Nephron progenitor cell (in vitro differentiated cells): ENCODE results near the gene OR4A15.

Source experiments
- DNase-seq: peaks from one replicate; pipeline ENCODE4 v3.0.0; 2021
- H3K27ac Mint-ChIP-seq: 2 replicates; pipeline ENCODE4 v1.8.0; 2021; ENCODE audit warnings: mild to moderate bottlenecking, moderate library complexity, mixed read lengths
- H3K27me3 Mint-ChIP-seq: 2 replicates; pipeline ENCODE4 v1.8.0; 2021; ENCODE audit warnings: mild to moderate bottlenecking, low read depth, mixed read lengths; ENCODE audit not compliant: poor library complexity
- H3K36me3 Mint-ChIP-seq: 2 replicates; pipeline ENCODE4 v1.8.0; 2021; ENCODE audit warnings: low read depth, mixed read lengths
- H3K4me1 Mint-ChIP-seq: 2 replicates; pipeline ENCODE4 v1.8.0; 2021; ENCODE audit warnings: mixed read lengths
- H3K4me3 Mint-ChIP-seq: 2 replicates; pipeline ENCODE4 v1.8.0; 2021; ENCODE audit warnings: mild to moderate bottlenecking, moderate library complexity, mixed read lengths
- H3K9me3 Mint-ChIP-seq: 2 replicates; pipeline ENCODE4 v1.8.0; 2021; ENCODE audit warnings: mild to moderate bottlenecking, moderate library complexity, mixed read lengths
- TF ChIP-seq, protein P1 (sequence below): fragments of 200-600 bp; sonication (generic); IDR thresholded peaks from 2 replicates; pipeline ENCODE4 v1.5.0; 2021; ENCODE audit warnings: antibody characterized with exemption

Gene OR4A15

DNA sequence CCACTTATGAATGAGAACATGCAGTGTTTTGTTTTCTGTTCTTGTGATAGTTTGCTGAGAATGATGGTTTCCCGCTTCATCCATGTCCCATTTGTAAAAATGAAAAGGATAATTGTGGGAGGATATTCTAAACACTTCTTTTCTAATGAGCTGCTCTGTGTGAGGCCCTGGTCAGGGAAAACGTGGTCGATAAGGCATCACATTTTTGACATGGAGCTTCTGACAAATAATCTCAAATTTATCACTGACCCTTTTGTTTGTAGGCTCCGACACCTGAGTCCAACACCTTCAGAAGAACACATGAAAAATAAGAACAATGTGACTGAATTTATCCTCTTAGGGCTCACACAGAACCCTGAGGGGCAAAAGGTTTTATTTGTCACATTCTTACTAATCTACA, at the start of gene OR4A15:
TSS of gene OR4A15 (plus strand) at position 301 of the 400 bp plus-strand sequence. CDS start at position 301, 0 bp downstream.
- Mint-ChIP-seq H3K36me3 (no peaks in the 10 kb centered on the region), H3K9me3 (peaks cover 72% of the 10 kb centered on the region), H3K27me3 (peaks cover 4% of the 10 kb centered on the region), H3K4me3 (no peak within 1 kb of the TSS), H3K27ac (no peak within 1 kb of the TSS), H3K4me1 (no peaks in the 10 kb centered on the region)
- TF ChIP-seq, protein P1, sequence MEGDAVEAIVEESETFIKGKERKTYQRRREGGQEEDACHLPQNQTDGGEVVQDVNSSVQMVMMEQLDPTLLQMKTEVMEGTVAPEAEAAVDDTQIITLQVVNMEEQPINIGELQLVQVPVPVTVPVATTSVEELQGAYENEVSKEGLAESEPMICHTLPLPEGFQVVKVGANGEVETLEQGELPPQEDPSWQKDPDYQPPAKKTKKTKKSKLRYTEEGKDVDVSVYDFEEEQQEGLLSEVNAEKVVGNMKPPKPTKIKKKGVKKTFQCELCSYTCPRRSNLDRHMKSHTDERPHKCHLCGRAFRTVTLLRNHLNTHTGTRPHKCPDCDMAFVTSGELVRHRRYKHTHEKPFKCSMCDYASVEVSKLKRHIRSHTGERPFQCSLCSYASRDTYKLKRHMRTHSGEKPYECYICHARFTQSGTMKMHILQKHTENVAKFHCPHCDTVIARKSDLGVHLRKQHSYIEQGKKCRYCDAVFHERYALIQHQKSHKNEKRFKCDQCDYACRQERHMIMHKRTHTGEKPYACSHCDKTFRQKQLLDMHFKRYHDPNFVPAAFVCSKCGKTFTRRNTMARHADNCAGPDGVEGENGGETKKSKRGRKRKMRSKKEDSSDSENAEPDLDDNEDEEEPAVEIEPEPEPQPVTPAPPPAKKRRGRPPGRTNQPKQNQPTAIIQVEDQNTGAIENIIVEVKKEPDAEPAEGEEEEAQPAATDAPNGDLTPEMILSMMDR: no peak
- DNase-seq: no peak

DNA sequence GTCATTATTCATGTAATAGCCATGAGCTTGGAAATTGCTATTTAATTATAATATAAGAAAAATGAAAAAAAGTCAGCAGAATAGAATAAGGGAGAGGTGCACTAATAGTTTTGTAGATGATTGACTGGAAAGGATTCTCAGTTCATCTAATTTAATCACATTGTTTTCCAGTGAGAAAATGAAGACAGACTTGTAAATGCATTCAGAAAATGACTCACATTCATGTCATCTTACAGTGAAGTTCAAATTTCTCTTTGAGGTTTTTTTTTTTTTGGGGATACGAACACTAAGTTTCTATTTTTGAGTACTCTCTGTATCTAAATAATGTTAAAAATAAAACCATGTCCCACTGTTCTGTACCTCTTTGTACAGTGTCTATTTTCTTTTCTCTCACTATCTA, 43.3 kb upstream of the OR4A15 start:
- Mint-ChIP-seq H3K4me1 (no peaks in the 10 kb centered on the region), H3K4me3 (no peak overlapping the region), H3K9me3 (peaks cover 82% of the 10 kb centered on the region), H3K27ac (no peak overlapping the region), H3K36me3 (no peaks in the 10 kb centered on the region), H3K27me3 (peaks cover 3% of the 10 kb centered on the region)
- DNase-seq: no peak
- TF ChIP-seq, protein P1: no peak

DNA sequence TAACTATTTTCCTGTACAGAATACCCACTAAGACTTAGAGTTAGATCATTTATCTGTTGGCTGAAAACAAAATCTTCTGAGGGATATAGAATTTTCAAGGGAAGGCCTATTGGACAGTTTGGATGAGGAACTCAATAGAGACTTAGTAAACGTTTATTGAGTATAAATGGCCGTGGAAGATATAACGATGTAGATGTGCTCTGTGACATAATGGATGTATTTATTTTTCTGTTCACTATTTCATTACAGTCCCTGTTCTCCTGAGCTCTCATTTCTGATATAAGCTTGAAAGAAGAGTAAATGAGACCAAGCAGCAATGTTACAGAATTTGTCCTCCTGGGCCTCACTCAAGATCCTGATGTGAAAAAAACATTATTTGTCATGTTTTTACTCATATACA, 24.9 kb upstream of the OR4A15 start, which contains the start of gene OR4A16:
TSS of gene OR4A16 (plus strand) at position 301 of the 400 bp plus-strand sequence. CDS start at position 301, 0 bp downstream.
- H3K36me3 Mint-ChIP-seq: no peaks in the 10 kb centered on the region
- H3K4me3 Mint-ChIP-seq: no peak within 1 kb of the TSS
- no peak within 1 kb of the TSS for H3K27ac Mint-ChIP-seq
- no peaks in the 10 kb centered on the region for H3K27me3 Mint-ChIP-seq
- TF ChIP-seq, protein P1: no peak
- DNase-seq: no peak
- H3K9me3 Mint-ChIP-seq: peaks cover 64% of the 10 kb centered on the region
- H3K4me1 Mint-ChIP-seq: no peaks in the 10 kb centered on the region

DNA sequence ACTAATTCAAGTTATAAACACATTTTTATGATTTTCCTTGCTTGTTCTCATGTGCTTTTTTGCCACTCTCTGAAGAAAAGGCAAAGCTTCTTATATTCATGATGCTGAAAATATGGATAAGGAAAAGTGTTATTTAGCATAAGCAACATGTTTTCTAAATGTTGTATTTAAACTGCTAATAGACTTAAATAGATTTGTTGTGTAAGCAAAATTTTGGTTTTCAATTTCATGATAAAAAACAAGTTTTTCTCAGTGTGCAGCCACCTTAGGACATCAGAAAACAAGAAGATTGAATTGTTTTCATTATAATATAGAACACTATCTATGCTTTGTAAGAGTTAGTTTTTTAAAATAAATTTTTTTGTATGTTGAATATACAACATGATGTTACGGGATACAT, 22.5 kb upstream of the OR4A15 start:
- Mint-ChIP-seq H3K27me3 (no peaks in the 10 kb centered on the region), H3K4me3 (no peak overlapping the region), H3K9me3 (peaks cover 63% of the 10 kb centered on the region), H3K36me3 (no peaks in the 10 kb centered on the region), H3K27ac (no peak overlapping the region), H3K4me1 (no peaks in the 10 kb centered on the region)
- TF ChIP-seq, protein P1: no peak
- no peak for DNase-seq

DNA sequence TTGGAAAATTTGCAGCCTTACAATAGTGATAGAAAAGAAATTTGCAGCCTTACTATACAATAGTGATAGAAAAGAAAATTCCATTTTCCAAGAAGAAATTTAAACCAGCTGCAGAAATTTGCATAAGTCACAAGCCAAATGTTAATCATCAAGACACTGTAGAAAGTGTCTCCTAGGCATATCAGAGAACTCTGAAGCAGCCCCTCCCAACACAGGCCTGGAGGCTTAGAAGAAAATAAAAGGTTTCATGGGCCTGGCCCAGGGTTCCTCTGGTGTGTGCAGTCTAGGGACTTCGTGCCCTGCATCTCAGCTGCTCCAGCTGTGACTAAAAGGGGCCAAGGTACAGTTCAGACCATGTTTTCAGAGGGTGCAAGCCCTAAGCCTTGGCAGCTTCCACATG, 18.7 kb upstream of the OR4A15 start:
- DNase-seq: no peak
- H3K36me3 Mint-ChIP-seq: no peaks in the 10 kb centered on the region
- no peak overlapping the region for H3K27ac Mint-ChIP-seq
- TF ChIP-seq, protein P1: no peak
- H3K4me3 Mint-ChIP-seq: no peak overlapping the region
- no peaks in the 10 kb centered on the region for H3K4me1 Mint-ChIP-seq
- H3K9me3 Mint-ChIP-seq: peaks cover 59% of the 10 kb centered on the region
- H3K27me3 Mint-ChIP-seq: no peaks in the 10 kb centered on the region

DNA sequence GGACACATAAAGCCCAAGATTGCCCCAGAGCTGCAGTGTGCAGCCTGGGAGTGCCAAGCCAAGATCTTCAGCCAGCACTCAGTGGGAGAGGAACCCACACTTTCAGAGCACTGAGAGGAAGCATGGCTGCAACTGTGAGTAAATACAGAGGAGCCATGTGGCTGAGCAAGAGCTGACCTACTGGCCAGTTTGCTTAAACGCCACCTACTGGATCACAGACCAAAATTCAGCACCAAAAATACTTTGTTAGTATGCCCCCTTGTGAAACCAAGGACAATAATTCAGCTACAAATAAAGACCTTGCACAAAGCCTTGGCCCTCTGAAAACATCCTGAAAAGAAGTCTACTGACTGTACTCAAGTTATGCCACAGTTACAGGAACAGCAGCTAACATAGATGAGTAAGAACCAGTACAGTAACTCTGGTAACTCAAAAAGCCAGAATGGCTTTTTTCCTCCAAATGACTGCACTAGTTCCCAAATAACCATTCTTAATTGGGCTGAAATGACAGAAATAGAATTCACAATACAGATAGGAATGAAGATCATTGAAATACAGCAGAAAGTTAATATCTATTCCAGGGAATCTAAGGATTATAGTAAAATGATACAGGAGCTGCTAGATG, 10.1 kb upstream of the OR4A15 start:
- Mint-ChIP-seq H3K27me3 (no peaks in the 10 kb centered on the region), H3K9me3 (peaks cover 87% of the 10 kb centered on the region), H3K4me3 (no peak overlapping the region), H3K36me3 (no peaks in the 10 kb centered on the region), H3K27ac (no peak overlapping the region), H3K4me1 (no peaks in the 10 kb centered on the region)
- TF ChIP-seq, protein P1: no peak
- no peak for DNase-seq
